Measurements from ENCODE around the gene JAG1.
"Not testable (repeated sequence)": the region's sequence is repeated elsewhere in the genome, so short reads cannot be mapped to it uniquely, and the experiment has no call there.

JAG1 gene

DNA sequence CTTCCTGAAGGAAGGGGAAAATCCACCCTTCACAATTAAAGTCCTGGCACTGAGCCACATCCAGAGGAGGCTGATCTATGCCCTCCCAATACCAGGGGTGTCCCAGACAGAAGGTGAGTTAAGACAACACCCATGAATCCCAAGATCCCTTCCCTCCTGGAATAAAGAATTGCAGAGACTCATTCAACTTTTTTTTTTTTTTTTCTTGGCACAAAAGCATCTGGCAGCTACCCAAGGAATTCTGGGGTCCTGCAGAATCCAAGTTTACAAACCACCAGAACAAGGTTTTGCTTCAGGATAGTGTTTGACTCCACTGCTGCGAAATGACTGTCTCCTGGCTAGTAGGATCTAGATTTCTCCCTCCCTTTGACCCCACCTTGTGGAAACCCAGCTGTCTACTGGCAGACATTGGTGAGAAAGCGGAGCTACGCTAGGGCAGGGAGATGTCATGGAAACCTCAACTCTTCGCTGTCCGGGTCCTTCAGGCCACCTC, 37.4 kb downstream of the JAG1 start:
- DNase-seq (ENCODE audit: low spot score) = no peak

DNA sequence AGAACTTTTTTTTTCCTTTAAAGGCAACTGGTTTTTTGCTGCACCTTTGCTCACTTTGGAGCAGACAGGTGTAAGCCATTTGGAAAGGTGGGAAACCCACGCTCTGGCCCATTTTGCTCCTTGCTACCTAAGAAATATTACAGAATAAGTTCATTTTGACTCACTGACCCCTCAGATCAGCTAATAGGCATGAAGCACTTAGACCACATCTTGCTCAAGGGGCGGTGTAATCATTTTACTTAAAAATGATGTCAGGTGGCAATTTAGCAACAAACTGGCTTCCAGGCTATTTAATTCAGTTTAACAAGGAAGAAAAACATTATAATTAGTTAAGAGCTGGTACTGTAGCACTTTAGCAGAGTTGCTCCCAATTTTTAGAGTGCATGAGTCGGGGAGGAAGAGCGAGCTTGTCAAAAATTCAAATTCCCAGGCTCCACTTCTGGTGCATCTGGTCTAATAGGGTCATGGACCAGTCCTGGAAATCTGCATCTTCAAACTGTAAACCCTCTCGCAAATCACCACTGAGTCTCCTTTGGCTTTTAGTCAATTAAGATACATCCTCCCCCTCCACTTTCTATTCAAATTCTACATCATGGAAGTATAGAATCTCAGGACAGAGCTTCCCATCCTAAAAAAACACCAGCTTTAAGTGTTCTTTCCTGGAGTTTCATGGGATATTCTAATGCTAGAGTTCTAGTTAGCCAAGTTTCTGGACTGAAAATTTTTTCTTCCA, 38.2 kb downstream of the JAG1 start:
- DNase-seq (ENCODE audit: low spot score) = no peak

DNA sequence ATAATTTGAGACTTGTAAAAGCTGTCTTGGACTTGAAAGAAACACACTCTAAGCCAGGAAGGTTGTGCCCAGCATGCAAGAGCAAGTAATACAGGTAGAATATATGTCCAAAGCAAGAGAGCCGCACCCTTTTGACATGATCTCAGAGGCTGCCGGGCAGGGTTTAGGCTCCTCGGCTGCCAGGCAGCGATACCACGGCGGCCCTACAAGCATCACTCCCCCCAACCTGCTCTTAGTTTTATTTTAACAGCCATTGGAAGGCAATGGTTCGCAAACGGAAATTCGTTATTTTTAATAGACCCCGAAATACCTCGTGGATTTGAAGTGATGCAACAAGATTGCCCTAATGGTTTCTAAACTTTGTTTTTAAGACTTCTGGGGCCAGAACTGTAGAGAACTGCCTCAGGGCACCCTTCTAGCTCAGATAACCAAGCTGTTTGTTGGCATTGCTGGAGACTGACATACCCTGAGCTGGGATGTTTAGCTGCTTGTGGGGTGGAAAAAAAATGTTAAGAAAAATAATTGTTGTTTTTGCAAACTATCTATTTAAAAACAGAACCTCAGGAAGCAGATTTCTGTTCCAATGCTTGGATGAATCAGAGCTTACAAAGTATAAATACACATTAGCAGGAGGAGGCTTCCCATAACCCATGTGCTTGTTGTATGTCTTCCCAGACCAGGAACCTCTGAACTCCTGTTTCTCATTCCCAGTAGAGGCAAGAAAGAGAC, 39.0 kb downstream of the JAG1 start:
- no peak for DNase-seq (ENCODE audit: low spot score)

DNA sequence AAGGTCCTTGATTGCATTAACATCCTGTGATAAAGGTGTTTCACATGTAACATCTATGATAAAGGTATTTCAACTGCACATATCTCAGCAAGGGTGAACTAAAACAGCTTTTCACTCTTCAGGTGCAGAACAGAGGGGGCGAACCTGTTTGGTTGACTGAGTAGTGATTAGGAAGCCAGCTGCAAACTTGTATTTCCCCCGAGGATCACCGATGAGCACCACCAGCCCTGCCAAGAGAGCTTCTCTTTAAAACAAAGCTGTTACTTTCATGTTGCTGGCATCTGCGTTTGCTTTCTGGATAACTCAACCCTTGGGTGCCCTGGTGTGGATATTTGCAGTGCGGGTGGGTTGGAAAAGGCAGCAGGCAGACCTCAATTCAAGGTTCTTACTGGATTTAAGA, 39.6 kb downstream of the JAG1 start:
- DNase-seq (ENCODE audit: low spot score) = no peak

DNA sequence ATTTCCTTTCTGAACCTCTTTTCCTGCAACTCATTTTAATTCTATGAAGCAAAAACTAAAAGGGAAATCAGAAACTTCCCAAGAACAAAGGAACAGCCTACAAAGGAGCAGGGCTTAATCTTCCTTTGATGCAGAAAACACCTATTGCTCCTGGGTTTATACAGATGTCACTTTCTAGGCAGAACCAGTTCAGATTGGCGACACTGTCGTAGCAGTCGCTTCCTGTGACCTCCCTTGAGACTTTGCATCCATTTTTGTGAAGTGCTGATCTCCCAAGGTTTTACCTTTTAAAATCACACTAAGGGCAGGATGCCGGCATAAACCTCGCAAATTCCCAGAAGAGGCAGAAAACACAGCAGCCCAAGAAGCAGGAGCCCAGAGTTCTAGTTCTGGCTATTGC, 40.1 kb downstream of the JAG1 start:
- DNase-seq (ENCODE audit: low spot score) = no peak

DNA sequence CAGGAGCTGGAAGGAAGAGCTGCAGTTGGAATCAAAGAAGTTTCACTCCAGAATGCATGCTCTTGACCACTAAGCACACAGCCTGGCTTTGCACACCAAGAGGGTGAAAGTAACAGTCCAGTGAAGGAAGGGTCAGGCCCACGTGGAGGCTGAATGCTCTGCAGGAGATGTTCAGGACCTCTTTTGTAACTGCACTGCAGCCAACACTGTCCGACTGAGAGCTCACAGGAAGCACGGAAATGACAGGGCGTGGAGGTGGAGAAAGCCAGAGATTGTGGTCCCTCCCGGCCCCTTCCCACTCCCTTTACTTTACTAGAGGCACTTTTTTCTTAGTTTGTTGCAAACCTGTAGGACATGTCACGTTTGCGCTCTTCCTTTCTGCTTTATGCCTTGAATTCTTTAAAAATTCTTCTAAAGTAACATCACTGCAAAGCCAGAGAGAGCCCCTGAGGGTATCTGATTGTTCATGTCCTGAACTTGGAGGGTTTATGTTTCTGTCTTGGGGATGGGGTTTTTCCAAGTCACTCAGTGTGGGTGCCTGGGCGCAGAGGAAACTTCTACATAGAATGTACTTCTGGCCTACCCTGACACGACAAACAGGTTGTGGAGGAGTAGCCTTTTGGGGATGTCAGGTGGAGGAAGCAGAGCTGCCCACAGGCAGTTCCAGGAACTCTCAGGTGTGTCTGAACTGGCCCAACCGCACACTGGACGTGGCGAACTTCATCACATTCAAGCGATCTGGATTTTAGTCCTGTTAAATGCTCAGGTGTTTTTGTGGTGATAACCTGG, 40.9 kb downstream of the JAG1 start:
- DNase-seq (ENCODE audit: low spot score) = no peak

DNA sequence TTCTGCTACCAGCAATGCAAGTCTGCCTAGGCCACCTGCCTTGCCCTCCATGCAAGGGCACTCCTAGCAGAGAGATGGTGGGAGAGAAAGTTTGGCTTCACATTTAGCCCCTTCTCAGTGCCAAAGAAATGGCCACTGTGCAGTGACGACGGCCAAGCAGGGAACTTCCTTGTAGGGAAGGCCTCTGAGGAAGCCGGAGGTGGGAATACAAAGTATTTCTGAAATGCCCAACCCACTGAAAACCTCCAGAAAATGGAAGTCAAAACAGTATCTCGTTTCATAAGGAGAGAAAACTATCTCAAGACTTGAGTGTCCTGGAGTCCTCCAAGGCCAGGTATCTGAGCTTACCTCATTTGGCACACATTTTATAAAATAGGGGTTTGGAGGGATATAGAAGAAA, 42.7 kb downstream of the JAG1 start:
- no peak for DNase-seq (ENCODE audit: low spot score)

DNA sequence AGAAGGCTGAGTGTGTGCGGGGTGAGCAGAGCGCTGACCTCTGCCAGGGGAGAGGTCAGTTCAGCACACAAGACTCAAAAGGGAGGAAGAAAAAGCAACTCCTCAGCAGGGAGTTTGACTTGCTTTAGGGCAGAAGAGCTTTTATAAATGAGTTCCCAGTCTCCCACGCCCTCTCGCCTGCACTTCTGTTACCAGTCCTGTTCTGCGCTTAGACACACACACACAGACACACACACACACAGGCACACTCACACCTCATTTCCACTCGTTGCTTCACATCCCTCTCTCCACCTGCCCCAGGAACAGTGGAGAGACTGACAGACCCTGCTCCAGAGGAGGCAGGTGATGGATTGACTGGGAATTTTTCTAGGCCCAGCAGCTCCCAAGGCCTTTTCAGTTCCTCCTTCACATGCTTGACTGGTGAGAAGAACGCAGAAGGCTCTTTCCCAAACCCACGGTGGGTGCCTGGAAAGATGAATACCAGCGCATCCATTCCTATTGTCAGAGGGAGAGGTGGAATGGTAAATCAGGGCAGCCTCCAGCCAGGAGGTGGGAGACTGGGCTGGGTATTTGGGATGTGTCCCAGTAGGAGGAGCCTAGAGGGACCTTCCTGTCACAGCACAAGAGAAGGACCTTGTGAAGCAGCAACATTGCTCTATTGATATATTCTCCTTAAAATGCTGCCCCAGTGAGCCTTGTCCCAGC, 43.7 kb downstream of the JAG1 start:
- no peak for DNase-seq (ENCODE audit: low spot score)

DNA sequence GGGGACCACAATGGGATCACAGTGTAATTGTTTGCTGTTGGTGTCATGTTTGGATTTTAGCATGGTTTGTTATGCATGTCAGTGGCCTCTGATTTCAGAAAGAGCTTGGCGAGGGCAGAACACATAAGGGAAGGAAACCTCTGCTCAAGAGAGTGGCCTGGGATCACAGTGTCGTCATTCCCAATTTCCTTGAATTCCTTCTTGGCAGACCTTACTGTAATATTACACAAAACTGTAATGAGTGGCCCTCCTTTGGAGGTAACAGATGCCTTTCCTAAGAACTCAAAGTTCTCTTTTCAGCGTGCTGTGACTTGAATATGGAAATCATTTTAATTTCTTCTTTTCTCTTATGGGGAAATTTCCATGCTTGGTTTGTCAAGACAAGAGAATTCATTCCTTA, 46.9 kb downstream of the JAG1 start:
- DNase-seq (ENCODE audit: low spot score) = no peak

DNA sequence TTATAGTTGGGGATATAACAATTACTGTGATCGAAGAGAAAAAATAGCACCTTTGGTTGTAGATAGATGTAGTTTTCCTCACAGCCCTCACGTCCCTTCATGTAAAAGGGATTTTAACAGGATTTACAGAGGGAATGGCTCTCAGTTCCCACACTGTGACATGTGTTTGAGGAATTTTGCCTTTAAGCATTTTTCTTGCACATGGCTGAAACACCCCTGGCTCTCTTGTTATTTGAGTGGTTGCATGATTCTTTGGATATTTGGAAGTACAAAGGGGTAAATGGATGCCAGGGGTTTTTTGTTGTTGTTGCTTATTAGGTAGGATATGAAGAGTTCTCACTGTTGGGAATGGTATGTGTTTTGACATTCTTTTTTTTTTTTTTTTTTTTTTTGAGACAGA, 48.2 kb downstream of the JAG1 start:
- DNase-seq (ENCODE audit: low spot score) = no peak

DNA sequence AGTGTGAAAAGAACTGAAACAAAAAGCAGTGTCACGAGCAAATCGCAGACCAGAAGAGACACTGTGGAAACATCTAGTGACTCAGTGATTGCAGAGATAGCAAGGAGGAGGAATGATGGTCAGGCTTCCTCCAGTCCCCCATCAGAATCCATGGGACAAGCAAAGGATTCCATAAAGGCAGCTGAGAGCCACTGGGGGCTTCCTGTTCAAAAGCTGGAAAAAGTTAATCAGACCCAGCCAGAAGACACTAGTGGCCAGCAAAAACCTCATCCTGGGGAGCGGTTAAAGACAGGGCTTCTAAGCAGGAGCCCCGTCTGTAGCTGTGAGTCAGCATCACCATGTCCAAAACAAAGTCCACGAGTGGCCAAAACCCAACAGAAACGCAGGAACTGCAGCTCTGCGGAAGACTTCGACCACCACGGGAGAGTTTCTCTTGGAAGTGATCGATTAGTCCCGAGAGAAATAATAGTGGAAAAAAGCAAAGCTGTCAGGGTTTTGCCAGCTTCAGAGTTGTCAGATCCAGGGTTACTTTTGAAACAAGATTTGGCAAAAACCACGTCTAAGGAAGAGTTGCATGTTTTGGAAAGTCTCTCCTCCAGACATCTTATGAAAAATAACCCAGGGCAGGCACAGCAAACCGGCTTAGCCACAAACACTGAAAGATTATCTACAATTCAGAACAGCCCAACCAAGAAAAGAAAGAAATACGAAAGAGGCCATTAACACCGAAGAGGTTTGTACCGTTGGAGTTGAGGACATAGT, 51.0 kb downstream of the JAG1 start:
- no peak for DNase-seq (ENCODE audit: low spot score)

DNA sequence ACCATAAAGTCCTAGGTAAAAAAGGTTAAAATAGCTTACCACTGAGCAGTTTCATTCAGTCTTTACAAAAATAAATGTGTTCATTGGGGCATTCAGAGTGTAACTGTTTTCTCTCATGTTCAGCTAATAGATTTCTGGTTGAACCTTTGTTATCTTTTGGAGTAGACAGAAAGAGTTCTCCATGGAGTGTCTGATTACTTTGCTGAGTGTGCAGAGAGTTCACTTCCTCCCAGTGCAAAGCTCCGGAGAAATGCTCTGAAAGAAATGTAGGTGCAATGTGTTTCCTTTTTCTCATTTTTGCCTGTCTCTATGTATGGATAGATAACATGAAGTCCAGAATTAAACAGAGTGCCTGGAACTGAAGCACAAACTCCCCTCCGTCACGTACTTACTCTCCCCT, 52.6 kb downstream of the JAG1 start:
- no peak for DNase-seq (ENCODE audit: low spot score)

DNA sequence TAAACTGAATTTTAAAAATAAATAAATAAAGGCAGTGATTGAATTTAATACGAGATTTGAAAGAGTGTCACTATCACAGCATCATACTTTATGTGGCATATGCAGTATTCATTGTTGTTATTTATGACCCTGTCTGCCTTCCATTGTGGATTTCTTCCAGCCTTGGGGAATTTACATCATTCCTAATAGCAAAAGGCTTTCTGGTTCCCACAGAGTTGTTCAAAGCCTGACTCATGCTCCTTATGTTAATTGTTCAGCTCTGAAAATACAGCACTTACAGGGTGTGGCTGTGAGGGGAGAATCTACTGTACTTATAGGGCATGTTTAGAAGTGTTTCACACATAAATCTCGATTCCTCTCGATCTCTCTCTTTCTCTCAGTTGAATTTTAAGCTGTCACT, 54.4 kb downstream of the JAG1 start:
- no peak for DNase-seq (ENCODE audit: low spot score)

DNA sequence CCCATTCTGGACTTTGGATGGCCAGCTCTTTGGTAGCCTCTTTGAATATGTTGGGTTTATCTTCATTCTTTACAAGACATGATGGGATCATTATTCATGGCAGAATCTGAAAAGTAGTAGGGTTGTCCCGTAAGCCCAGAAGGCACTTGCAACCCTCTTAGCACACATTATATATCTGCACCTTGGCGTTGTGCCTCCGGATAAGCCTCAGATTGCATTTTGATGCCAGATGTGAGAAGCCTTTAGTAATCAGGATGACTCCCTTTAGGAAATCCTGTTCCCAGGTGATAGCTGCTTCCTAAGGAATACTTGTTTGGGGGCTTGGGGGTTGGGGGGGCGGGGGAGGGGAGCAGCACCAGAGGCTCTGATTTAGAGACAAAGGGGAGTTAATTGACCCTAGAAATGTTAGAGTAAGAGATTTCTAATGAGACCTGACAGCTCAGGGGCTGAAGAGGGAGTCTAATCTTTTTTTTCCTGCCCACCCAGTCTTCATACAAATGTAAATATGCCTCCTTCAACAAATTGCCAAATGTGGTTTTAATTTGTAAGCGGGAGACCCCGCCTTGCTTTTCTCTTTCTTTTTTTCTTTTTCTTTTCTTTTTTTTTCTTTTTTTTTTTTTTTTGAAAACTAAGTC, 55.1 kb downstream of the JAG1 start:
- DNase-seq (ENCODE audit: low spot score) = no peak

DNA sequence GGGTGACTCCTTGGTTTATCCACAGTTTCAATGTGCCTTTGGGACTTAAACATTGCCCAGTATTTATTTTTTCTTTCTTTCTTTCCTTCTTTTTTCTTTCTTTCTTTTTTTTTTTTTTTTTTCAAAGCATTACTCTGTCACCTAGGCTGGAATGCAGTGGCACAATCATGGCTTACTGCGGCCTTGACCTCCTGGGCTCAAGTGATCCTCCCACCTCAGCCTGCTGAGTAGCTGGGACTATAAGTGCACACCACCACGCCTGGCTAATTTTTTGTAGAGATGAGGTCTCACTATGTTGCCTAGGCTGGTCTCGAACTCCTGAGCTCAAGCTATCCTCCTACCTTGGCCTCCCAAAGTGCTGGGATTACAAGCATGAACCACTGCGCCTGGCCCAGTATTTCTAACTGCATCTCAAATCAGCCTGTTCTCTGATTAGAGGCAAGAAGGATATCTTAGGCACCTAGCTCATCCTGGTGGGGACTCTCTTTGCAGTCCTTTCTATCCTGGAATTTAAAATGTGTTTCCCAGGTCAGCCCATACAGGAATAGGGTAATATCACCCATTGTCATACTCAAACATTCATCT, 56.2 kb downstream of the JAG1 start:
- DNase-seq (ENCODE audit: low spot score) = not testable (repeated sequence)

DNA sequence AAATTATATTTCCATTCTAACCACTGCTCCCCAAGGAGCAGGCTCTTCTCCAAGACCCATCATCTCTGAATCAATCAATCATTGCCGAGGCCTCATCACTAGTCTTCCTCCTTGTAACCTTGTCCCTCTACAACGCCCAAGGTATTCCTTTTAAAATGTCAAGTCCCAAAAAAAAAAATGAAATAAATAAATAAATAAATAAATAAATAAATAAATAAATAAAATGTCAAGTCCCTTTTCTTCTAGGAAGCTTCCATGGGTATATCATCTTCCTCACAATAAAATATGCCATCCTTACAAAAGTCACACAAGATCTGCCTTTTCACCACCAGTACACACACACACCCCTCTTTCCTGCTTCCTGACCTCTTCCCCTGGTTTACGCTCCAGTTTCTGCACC, 57.6 kb downstream of the JAG1 start:
- no peak for DNase-seq (ENCODE audit: low spot score)

DNA sequence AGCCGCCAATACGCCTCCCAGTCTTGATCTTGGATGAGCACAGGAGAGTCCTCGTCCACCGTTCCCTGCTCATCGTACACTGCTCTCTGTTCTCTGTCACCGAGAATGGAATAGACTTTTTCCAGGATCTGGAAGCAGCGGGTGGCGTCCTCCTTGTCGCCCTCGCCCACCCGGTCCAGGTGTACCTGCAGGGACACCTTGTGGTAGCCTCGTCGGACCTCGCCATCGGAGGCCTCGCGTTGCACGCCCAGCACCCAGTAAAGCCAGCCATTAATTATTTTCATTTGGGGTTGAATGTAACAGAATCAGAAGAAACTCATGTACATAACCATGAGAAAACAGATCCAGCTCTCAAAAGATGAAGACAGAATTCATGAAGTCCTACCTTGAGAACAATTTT, 59.9 kb downstream of the JAG1 start:
- DNase-seq (ENCODE audit: low spot score) = no peak

DNA sequence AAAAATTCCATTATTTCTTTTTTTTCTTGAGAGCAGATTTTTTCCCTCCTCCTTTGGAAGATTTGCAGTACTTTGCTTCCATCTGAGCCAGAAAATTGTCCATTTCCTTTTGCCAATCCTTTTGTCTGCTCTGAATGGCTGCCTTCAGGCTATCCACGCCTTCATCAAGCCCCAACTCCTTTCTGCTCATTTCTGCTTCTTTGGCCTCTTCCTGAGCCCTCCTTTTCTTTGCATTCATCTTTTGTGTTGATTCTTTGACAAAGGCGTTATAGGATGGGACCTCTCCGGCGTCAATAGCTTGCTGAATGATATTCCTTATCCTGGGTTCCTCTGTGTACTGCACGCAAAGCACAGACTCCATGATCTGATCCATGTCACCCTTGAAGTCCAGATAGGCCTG, 60.4 kb downstream of the JAG1 start:
- DNase-seq (ENCODE audit: low spot score) = not testable (repeated sequence)

DNA sequence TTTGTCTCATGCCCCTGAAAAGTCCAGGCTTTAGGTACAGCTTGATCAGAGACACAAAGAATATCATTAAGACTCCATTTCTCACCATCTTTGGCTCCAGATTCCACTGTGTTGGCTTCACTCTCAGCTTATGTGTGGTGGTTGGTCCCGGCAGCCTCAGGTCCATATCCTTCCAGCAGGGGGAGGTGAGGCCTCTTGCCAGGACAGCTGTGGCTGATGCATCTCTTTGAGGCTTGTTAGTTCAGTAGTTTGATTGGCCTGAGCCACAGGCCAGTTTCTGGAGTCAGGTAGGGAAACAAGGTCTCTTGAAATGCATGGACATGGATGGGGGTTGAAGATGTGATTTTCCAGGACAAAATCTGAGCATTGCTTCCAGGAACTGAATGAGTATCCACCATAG, 62.4 kb downstream of the JAG1 start:
- peak; percentile 49 for DNase-seq (ENCODE audit: low spot score)

DNA sequence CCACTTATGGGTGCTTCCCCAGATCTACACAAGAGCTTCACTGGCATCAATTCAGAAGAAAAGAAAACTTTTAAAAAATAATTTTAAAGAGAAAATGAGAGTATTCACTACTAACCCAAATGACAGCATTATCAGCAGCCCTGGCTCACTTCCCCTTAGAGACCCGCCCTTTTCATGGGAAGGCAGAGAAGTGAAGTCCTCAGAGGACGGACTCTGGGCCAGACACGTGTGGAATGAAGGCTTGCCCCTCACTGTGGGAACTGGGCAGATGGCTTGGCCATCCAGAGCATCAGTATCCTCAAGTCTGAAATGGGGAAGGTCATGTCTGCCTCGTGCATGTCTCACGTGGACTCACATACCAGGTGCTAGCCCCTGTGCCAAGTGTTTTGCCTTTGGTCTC, 63.5 kb downstream of the JAG1 start:
- no peak for DNase-seq (ENCODE audit: low spot score)

DNA sequence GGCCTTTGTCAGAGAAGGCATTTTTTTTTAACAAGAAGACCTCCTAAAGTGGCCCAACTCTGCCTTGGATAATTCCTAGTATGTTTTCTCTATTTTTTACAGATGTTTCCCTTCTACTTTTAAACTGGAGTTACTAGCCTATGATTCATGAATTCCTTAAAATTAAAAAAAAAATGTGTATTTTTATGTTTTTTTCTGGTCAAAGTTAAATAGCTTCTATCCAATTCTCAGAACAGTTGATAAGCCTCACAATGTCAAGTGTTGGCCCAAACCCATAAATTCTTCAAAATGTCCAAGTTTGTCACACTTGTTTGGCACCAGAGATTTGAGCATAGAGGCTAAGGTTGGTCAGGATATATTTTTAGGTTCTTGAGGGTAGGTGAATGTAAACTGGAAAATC, 64.0 kb downstream of the JAG1 start:
- DNase-seq (ENCODE audit: low spot score) = no peak
